SJSA1 (cell line): ENCODE data around the gene FEM1A. TPM values are rescaled to one million over a fixed set of nuclear protein-coding genes. Genes with fewer than 3 reads are reported as not detected.
A peak's percentile ranks its signal among the peaks of the same experiment; 100 is the strongest.
"Not testable (repeated sequence)": the region's sequence is repeated elsewhere in the genome, so short reads cannot be mapped to it uniquely, and the experiment has no call there.

Experiments
- DNase-seq, 2 experiments: peaks; one replicate each; pipeline ENCODE4 v3.0.0-alpha.2; 2015 to 2020; ENCODE audit warnings: low spot score in 2 of 2, low read depth in 1 of 2
- H3K27ac ChIP-seq: fragments of 250-450 bp; sonication (Bioruptor Pico); 2 replicates; pipeline ENCODE4 v1.5.1; 2020; ENCODE audit warnings: mild to moderate bottlenecking, moderate library complexity
- H3K27me3 ChIP-seq: fragments of 250-450 bp; sonication (Bioruptor Pico); replicated peaks from 2 replicates; pipeline ENCODE4 v1.5.1; 2020; ENCODE audit warnings: mild to moderate bottlenecking, moderate library complexity
- H3K36me3 ChIP-seq: fragments of 250-450 bp; sonication (Bioruptor Pico); 2 replicates; pipeline ENCODE4 v1.5.1; 2020; ENCODE audit warnings: mild to moderate bottlenecking
- H3K4me1 ChIP-seq: fragments of 250-450 bp; sonication (Bioruptor Pico); replicated peaks from 2 replicates; pipeline ENCODE4 v1.6.1; 2021; ENCODE audit warnings: mild to moderate bottlenecking
- H3K4me3 ChIP-seq: fragments of 250-450 bp; sonication (Bioruptor Pico); 2 replicates; pipeline ENCODE4 v1.5.1; 2020; ENCODE audit warnings: mild to moderate bottlenecking
- H3K9me3 ChIP-seq: fragments of 250-450 bp; sonication (Bioruptor Pico); replicated peaks from 2 replicates; pipeline ENCODE4 v1.5.1; 2020; ENCODE audit warnings: mild to moderate bottlenecking
- total RNA-seq: library from RNA; depleted of rRNA; stranded (reverse); fragments of >200 nt; shearing (Covaris generic); gene quantifications from 2 replicates; pipeline ENCODE4 v1.2.3, GENCODE V29; 2014; rRNA removed

Gene FEM1A
- 9.4 and 14.4 TPM in 2 replicates for total RNA-seq

- peaks cover 6% of the 10 kb centered on the region; the same call in 1 of the 2 replicates for H3K4me1 ChIP-seq
- H3K36me3 ChIP-seq: peaks cover 30% of the 10 kb centered on the region
- peak; percentile 99 for DNase-seq
Measured at GRCh38 chr19:4791183-4792018, at the start of gene FEM1A. TSS of gene FEM1A (plus strand) at chr19:4791734. CDS start at chr19:4791855, 121 bp downstream.

GRCh38 chr19:4742723-4743646 lies 48.5 kb upstream of the FEM1A start:
- Histone ChIP-seq H3K27ac (no peak overlapping the region), H3K4me3 (no peak overlapping the region), H3K27me3 (peaks cover 19% of the 10 kb centered on the region), H3K9me3 (no peaks in the 10 kb centered on the region), H3K36me3 (no peaks in the 10 kb centered on the region), H3K4me1 (no peaks in the 10 kb centered on the region)
- no peak for DNase-seq

More at GRCh38 chr19:4791183-4792018, at the start of gene FEM1A:
- H3K27ac ChIP-seq: peak within 1 kb of the TSS; percentile 83
- 0 out of 2 replicates have a peak, but pooled peaks cover 3% of the 10 kb centered on the region for H3K27me3 ChIP-seq
- H3K4me3 ChIP-seq: peak within 1 kb of the TSS; percentile 84
- no peaks in the 10 kb centered on the region for H3K9me3 ChIP-seq

- no peak overlapping the region for H3K4me3 ChIP-seq
- DNase-seq: no peak
- H3K27ac ChIP-seq: no peak overlapping the region
- peaks cover 26% of the 10 kb centered on the region for H3K27me3 ChIP-seq
- H3K9me3 ChIP-seq: no peaks in the 10 kb centered on the region
- H3K36me3 ChIP-seq: no peaks in the 10 kb centered on the region
- H3K4me1 ChIP-seq: no peaks in the 10 kb centered on the region
Measured at GRCh38 chr19:4744451-4745174, 46.9 kb upstream of the FEM1A start.

- H3K36me3 ChIP-seq, H3K4me3 ChIP-seq, H3K4me1 ChIP-seq, DNase-seq, H3K9me3 ChIP-seq, H3K27ac ChIP-seq: not testable (repeated sequence)
- peaks cover 29% of the 10 kb centered on the region for H3K27me3 ChIP-seq
Measured at GRCh38 chr19:4745175-4745574, 46.4 kb upstream of the FEM1A start.

- Histone ChIP-seq H3K27me3 (peaks cover 29% of the 10 kb centered on the region), H3K9me3 (no peaks in the 10 kb centered on the region), H3K4me3 (no peak overlapping the region), H3K4me1 (no peaks in the 10 kb centered on the region), H3K27ac (no peak overlapping the region), H3K36me3 (no peaks in the 10 kb centered on the region)
- DNase-seq: no peak
Measured at GRCh38 chr19:4745986-4746385, 45.5 kb upstream of the FEM1A start.

GRCh38 chr19:4748185-4748584 lies 43.3 kb upstream of the FEM1A start:
- no peak overlapping the region for H3K27ac ChIP-seq
- no peak for DNase-seq
- no peaks in the 10 kb centered on the region for H3K9me3 ChIP-seq
- no peaks in the 10 kb centered on the region for H3K36me3 ChIP-seq
- no peak overlapping the region for H3K4me3 ChIP-seq
- H3K4me1 ChIP-seq: no peaks in the 10 kb centered on the region
- H3K27me3 ChIP-seq: peaks cover 27% of the 10 kb centered on the region

GRCh38 chr19:4748589-4748988 lies 42.9 kb upstream of the FEM1A start:
- no peak for DNase-seq
- Histone ChIP-seq H3K27me3 (peaks cover 24% of the 10 kb centered on the region), H3K36me3 (no peaks in the 10 kb centered on the region), H3K9me3 (no peaks in the 10 kb centered on the region), H3K4me3 (no peak overlapping the region), H3K27ac (no peak overlapping the region), H3K4me1 (no peaks in the 10 kb centered on the region)

GRCh38 chr19:4749870-4750590 lies 41.5 kb upstream of the FEM1A start:
- H3K27ac ChIP-seq: no peak overlapping the region
- no peak for DNase-seq
- no peak overlapping the region for H3K4me3 ChIP-seq
- no peaks in the 10 kb centered on the region for H3K36me3 ChIP-seq
- H3K9me3 ChIP-seq: no peaks in the 10 kb centered on the region
- H3K27me3 ChIP-seq: peaks cover 28% of the 10 kb centered on the region
- no peaks in the 10 kb centered on the region for H3K4me1 ChIP-seq

- H3K9me3 ChIP-seq: no peaks in the 10 kb centered on the region
- no peak for DNase-seq
- no peak overlapping the region for H3K27ac ChIP-seq
- H3K36me3 ChIP-seq: no peaks in the 10 kb centered on the region
- no peak overlapping the region for H3K4me3 ChIP-seq
- H3K27me3 ChIP-seq: peaks cover 26% of the 10 kb centered on the region
- no peaks in the 10 kb centered on the region for H3K4me1 ChIP-seq
Measured at GRCh38 chr19:4754248-4754647, 37.3 kb upstream of the FEM1A start.

- Histone ChIP-seq H3K4me3 (no peak overlapping the region), H3K9me3 (no peaks in the 10 kb centered on the region), H3K27me3 (peaks cover 35% of the 10 kb centered on the region), H3K4me1 (peaks cover 6% of the 10 kb centered on the region), H3K27ac (no peak overlapping the region), H3K36me3 (no peaks in the 10 kb centered on the region)
- no peak for DNase-seq
Measured at GRCh38 chr19:4755459-4755858, 36.1 kb upstream of the FEM1A start.

- Histone ChIP-seq H3K27ac (no peak overlapping the region), H3K9me3 (no peaks in the 10 kb centered on the region), H3K4me3 (no peak overlapping the region), H3K27me3 (peaks cover 49% of the 10 kb centered on the region), H3K36me3 (no peaks in the 10 kb centered on the region), H3K4me1 (peaks cover 6% of the 10 kb centered on the region)
- no peak for DNase-seq
Measured at GRCh38 chr19:4758082-4758481, 33.5 kb upstream of the FEM1A start.

- no peak overlapping the region for H3K4me3 ChIP-seq
- DNase-seq: no peak
- H3K4me1 ChIP-seq: peaks cover 6% of the 10 kb centered on the region
- H3K36me3 ChIP-seq: no peaks in the 10 kb centered on the region
- H3K27ac ChIP-seq: no peak overlapping the region
- H3K9me3 ChIP-seq: no peaks in the 10 kb centered on the region
- H3K27me3 ChIP-seq: peaks cover 49% of the 10 kb centered on the region
Measured at GRCh38 chr19:4758659-4759058, 32.9 kb upstream of the FEM1A start.
